MCF 10A (cell line): ENCODE data around the gene SYDE1. TPM values are rescaled to one million over a fixed set of nuclear protein-coding genes. Genes with fewer than 3 reads are reported as not detected.

ENCODE experiments used
- BruUV-seq: library from RNA; stranded (reverse); fragments of 400-500 nt; replicated peaks from 2 replicates; lab custom pipeline; 2021; lab: Mats Ljungman, UMichigan
- CTCF ChIA-PET: fragments of 300-600 bp; sonication (Branson Sonifier 250); formaldehyde crosslinking; extraction: SDS; loops from one replicate; lab custom pipeline; 2021; ENCODE audit warnings: antibody characterized with exemption, inconsistent platforms; lab: Yijun Ruan, JAX
- POLR2A ChIA-PET: fragments of 300-600, 350-650 bp; sonication (Branson Sonifier 250); formaldehyde crosslinking; extraction: SDS; loops from one replicate; lab custom pipeline; 2020; ENCODE audit warnings: antibody characterized with exemption, inconsistent platforms; lab: Yijun Ruan, JAX
- DNase-seq: peaks from one replicate; pipeline ENCODE4 v3.0.0-alpha.2; 2018; ENCODE audit not compliant: unreplicated experiment
- H3K27ac Mint-ChIP-seq: one replicate; pipeline ENCODE4 v1.8.0; 2022; ENCODE audit warnings: mild to moderate bottlenecking, low read depth, mixed read lengths; ENCODE audit not compliant: unreplicated experiment
- H3K27me3 Mint-ChIP-seq: one replicate; pipeline ENCODE4 v1.8.0; 2022; ENCODE audit warnings: mixed read lengths; ENCODE audit not compliant: insufficient read depth, unreplicated experiment
- H3K36me3 Mint-ChIP-seq: one replicate; pipeline ENCODE4 v1.8.0; 2022; ENCODE audit warnings: mild to moderate bottlenecking, moderate library complexity, mixed read lengths; ENCODE audit not compliant: insufficient read depth, unreplicated experiment
- H3K4me1 Mint-ChIP-seq: one replicate; pipeline ENCODE4 v1.8.0; 2022; ENCODE audit warnings: mixed read lengths; ENCODE audit not compliant: insufficient read depth, unreplicated experiment
- H3K4me3 Mint-ChIP-seq: one replicate; pipeline ENCODE4 v1.8.0; 2022; ENCODE audit warnings: mild to moderate bottlenecking, moderate library complexity, mixed read lengths; ENCODE audit not compliant: unreplicated experiment
- H3K9me3 Mint-ChIP-seq: one replicate; pipeline ENCODE4 v1.8.0; 2022; ENCODE audit warnings: mixed read lengths; ENCODE audit not compliant: unreplicated experiment
- CTCF ChIP-seq: fragments of 200-600 bp; IDR thresholded peaks from one replicate; pipeline ENCODE4 v1.8.0; 2022; ENCODE audit warnings: antibody characterized with exemption, mild to moderate bottlenecking; ENCODE audit not compliant: unreplicated experiment
- intact Hi-C: fragments of 100-400 bp; cut with micrococcal nuclease; formaldehyde crosslinking; loops from 2 replicates; pipeline ENCODE4 v1.14.1; 2022
- total RNA-seq: library from RNA; stranded (reverse); gene quantifications from 2 replicates; pipeline ENCODE4 v1.2.3, GENCODE V29; 2022

The SYDE1 gene
- total RNA-seq, 1 experiment from 2014 or later, result 24.2 TPM

GRCh38 chr19:15110418-15110815, 3.2 kb downstream of the SYDE1 start:
- H3K4me3 Mint-ChIP-seq, result no peak overlapping the region
- no peak for DNase-seq
- H3K4me1 Mint-ChIP-seq, result peaks cover 15% of the 10 kb centered on the region
- H3K36me3 Mint-ChIP-seq, result peaks cover 30% of the 10 kb centered on the region
- H3K27me3 Mint-ChIP-seq, result no peaks in the 10 kb centered on the region
- no peaks in the 10 kb centered on the region for H3K9me3 Mint-ChIP-seq
- BruUV-seq, result no TSS peak
- ChIA-PET CTCF (no interaction called here), POLR2A (no interaction called here)
- TF ChIP-seq CTCF, result no peak
- intact Hi-C loops, result no loop called here
- H3K27ac Mint-ChIP-seq, result no peak overlapping the region

GRCh38 chr19:15111758-15112157, 4.6 kb downstream of the SYDE1 start:
- ChIA-PET CTCF (interaction anchor here (1.4 kb wide), 1 partner anchor 38 kb away, joined by 3 read pairs; no protein-coding TSS in a partner anchor), POLR2A (interaction anchor here (0.6 to 1.3 kb wide), 3 partner anchors 9 to 398 kb away, joined by 3 read pairs; no protein-coding TSS in a partner anchor)
- intact Hi-C loops, result no loop called here
- no TSS peak for BruUV-seq
- no peak for DNase-seq
- Mint-ChIP-seq H3K27me3 (no peaks in the 10 kb centered on the region), H3K36me3 (peaks cover 31% of the 10 kb centered on the region), H3K4me1 (peaks cover 10% of the 10 kb centered on the region), H3K27ac (no peak overlapping the region), H3K9me3 (no peaks in the 10 kb centered on the region), H3K4me3 (no peak overlapping the region)
- no peak for TF ChIP-seq CTCF

DNA sequence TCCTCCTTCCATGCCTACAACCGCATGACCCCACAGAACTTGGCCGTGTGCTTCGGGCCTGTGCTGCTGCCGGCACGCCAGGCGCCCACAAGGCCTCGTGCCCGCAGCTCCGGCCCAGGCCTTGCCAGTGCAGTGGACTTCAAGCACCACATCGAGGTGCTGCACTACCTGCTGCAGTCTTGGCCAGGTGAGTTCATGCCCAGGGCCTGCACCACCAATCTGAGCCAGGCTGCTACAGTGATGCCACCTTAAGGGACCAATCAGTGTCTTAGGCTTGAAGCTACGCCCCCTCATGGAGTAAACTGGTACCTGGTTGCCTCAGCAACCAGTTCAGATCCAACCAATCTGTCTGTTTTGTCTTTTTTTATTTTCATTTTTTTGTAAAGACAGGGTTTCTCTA, 5.2 kb downstream of the SYDE1 start:
- H3K27ac Mint-ChIP-seq, result no peak overlapping the region
- no peak for TF ChIP-seq CTCF
- POLR2A ChIA-PET, result interaction anchor here (0.6 to 1.3 kb wide), 3 partner anchors 14 to 397 kb away, joined by 3 read pairs; partner anchors contain the start of gene AKAP8L

DNA sequence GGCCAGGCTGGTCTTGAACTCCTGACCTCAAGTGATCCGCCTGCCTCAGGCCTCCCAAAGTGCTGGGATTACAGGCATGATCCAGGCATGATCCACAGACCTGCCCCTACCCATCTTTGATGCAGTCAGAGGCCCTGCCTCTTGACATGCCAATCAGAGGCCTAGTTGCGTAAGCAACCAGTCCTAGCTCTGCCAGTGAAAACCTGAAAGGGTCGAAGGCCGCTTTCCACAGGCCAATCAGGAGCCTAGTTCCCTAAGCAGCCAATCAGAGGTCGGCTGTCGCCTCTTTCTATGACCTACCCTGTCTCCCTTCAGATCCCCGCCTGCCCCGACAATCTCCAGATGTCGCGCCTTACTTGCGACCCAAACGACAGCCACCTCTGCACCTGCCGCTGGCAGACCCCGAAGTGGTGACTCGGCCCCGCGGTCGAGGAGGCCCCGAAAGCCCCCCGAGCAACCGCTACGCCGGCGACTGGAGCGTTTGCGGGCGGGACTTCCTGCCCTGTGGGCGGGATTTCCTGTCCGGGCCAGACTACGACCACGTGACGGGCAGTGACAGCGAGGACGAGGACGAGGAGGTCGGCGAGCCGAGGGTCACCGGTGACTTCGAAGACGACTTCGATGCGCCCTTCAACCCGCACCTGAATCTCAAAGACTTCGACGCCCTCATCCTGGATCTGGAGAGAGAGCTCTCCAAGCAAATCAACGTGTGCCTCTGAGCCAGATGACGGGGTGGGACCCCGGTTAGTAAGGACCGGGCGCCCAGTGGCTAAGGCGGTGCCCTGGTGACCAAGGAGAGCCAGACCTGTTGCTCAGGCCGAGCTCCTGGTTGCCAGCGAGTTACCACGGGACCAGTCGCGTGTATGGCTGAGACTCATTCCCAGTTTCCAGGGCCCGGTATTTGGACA, 6.3 kb downstream of the SYDE1 start:
- H3K4me3 Mint-ChIP-seq, result no peak overlapping the region
- no peak overlapping the region for H3K27ac Mint-ChIP-seq
- ChIA-PET POLR2A (interaction anchor here (1.2 to 1.3 kb wide), 2 partner anchors 13 to 306 kb away, joined by 3 read pairs; partner anchors contain the start of gene AKAP8L), CTCF (interaction anchor here (0.6 kb wide), 1 partner anchor 949 kb away, joined by 3 read pairs; no protein-coding TSS in a partner anchor)
- no peaks in the 10 kb centered on the region for H3K9me3 Mint-ChIP-seq
- H3K27me3 Mint-ChIP-seq, result no peaks in the 10 kb centered on the region
- H3K4me1 Mint-ChIP-seq, result peaks cover 2% of the 10 kb centered on the region
- DNase-seq, result no peak
- intact Hi-C loops, result no loop called here
- BruUV-seq, result no TSS peak
- TF ChIP-seq CTCF, result no peak
- peaks cover 37% of the 10 kb centered on the region for H3K36me3 Mint-ChIP-seq

More for the DNA sequence above, 5.2 kb downstream of the SYDE1 start:
- peak; percentile 42 for DNase-seq
- intact Hi-C loops, result no loop called here
- H3K36me3 Mint-ChIP-seq, result peaks cover 35% of the 10 kb centered on the region
- no peaks in the 10 kb centered on the region for H3K27me3 Mint-ChIP-seq
- H3K4me3 Mint-ChIP-seq, result no peak overlapping the region
- no TSS peak for BruUV-seq
- no peaks in the 10 kb centered on the region for H3K9me3 Mint-ChIP-seq
- peaks cover 10% of the 10 kb centered on the region for H3K4me1 Mint-ChIP-seq
- CTCF ChIA-PET, result interaction anchor here (0.6 kb wide), 1 partner anchor 950 kb away, joined by 3 read pairs; no protein-coding TSS in a partner anchor
